GM12801 (cell line): ENCODE results near the gene SNX5.

Experiments
- TF ChIP-seq, protein P1 (sequence below): IDR thresholded peaks from one replicate; pipeline ENCODE4 v1.5.1; 2011; ENCODE audit warnings: control low read depth; ENCODE audit not compliant: insufficient read length; ENCODE audit errors: extremely low read depth

SNX5 gene

DNA sequence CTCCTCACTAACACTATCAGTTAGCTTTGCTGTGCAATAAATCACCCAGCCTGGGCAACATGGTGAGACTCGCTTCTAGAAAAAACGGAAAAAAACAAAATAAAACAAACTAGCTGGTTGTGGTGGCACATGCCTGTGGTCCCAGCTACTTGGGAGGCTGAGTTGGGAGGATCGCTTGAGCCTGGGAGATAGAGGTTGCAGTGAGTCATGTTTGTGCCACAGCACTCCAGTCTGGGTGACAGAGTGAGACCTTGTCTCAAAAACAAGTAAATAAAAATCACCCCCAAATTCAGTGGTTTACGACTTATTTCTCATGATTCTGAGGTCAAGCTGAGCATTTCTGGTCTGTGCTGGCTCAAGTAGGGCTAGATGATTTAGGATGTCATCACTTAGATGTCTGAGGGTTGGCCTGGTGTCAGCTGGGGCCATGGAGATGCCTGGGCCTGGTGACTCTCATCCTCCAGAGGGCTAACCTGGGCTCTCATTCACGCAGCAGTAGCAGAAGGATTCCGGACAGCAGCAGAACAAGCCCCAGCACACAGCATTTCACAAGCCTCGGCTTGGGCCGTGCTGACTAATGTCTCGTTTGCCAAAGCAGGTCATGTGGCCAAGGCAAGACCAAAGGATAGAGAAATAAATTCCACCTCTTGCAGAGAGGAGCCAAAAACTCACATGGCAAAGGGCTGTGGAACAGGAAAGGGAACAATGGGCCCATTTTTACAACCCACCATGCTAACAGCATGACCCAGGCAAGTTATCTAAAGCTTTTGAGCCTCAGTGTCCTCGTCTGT lies 32.7 kb upstream of the SNX5 start:
- TF ChIP-seq, protein P1, sequence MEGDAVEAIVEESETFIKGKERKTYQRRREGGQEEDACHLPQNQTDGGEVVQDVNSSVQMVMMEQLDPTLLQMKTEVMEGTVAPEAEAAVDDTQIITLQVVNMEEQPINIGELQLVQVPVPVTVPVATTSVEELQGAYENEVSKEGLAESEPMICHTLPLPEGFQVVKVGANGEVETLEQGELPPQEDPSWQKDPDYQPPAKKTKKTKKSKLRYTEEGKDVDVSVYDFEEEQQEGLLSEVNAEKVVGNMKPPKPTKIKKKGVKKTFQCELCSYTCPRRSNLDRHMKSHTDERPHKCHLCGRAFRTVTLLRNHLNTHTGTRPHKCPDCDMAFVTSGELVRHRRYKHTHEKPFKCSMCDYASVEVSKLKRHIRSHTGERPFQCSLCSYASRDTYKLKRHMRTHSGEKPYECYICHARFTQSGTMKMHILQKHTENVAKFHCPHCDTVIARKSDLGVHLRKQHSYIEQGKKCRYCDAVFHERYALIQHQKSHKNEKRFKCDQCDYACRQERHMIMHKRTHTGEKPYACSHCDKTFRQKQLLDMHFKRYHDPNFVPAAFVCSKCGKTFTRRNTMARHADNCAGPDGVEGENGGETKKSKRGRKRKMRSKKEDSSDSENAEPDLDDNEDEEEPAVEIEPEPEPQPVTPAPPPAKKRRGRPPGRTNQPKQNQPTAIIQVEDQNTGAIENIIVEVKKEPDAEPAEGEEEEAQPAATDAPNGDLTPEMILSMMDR, result no peak

DNA sequence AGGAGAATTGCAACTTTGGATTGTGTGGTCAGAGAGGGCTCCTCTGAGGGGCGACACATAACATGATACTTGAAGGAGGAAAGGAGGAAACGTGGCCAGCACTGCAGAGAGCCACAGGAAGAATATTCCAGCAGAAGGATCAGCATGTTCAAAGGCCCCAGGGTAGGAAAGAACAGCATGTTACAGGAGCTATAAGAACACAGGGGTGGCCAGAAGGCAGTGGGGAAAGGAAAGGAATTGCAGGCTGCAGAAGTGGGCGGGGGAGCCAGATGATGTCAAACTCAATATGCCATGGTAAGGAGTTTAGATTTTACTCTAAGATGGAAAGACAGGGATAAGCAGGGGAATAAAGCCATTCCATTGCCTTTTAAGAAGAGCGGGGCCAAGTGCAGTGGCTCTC lies 31.0 kb upstream of the SNX5 start:
- TF ChIP-seq, protein P1, result no peak

DNA sequence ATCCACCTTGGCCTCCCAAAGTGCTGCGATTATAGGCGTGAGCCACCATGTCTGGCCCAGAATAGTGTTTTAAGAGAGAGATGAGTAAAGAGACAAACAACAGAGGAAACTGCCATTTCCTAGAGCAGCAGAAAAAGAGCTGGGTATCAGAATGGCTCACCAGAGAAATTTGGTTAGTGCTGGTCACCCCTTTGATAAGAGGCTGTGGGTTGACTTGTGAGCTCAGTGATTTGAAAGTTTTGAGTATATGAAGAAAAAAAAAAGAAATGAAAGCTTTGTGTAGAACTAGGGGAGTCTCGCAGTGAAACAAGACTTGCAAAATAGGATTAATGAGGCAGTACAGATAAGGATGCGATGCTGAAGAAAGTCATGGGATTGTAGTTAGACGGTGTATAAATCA lies 29.9 kb upstream of the SNX5 start:
- TF ChIP-seq, protein P1, result no peak

DNA sequence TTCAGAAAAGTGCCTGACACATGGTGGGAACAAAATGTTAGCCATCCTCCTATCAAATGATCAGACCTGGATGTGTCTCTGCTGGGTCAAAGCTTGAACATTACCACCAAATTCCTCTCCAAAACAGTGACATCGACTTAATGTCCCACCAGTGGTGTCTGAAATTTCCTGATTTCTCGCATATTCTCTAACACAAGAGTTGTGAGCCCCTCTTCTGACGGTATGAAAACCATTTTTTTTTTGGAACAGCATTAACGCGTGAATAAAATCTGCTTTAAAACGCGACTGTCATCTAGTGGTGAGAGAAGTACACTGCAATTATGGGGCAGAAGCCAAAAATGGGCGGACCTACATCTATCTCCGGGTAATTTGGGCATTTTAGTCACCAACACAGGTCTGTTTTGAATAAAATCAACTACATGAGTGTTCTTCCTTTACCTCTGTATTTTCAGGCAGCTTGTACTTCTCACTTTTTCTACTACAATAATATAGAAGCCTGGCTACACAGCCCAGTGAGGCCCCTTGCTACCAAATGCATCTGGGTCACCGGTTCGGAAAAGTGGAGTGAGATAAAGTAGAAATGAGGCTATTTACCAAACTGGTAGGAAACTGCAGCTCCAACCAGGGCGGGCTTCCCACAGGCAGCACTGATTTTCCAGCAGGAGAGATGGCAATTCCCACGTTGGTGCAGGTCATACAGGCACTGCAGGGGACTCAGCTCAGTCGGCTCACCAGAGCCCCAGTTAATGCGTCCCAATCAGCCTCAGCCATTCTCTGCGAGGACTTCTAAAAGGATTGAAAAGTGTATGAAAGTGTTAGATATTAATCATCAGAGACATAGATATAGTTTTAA lies 27.6 kb upstream of the SNX5 start:
- TF ChIP-seq, protein P1, result peak; percentile 95

DNA sequence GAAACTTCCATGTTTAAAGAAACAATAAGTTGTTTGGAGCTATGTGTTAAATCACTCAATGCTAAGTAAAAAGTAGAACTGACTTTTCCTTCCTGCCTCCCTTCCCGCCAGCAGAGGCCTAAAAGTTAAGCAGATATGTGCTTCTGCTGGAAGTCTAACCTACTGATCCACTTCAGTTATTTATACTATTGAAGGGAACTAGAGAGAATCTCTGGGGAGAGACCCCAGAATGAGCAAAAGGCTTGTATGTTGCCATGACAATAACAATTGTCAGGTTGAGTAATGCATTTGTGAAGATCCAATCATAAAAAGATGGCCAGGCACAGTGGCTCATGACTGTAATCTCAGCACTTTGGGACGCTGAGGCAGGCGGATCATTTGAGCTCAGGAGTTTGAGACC lies 25.0 kb upstream of the SNX5 start:
- TF ChIP-seq, protein P1, result no peak

DNA sequence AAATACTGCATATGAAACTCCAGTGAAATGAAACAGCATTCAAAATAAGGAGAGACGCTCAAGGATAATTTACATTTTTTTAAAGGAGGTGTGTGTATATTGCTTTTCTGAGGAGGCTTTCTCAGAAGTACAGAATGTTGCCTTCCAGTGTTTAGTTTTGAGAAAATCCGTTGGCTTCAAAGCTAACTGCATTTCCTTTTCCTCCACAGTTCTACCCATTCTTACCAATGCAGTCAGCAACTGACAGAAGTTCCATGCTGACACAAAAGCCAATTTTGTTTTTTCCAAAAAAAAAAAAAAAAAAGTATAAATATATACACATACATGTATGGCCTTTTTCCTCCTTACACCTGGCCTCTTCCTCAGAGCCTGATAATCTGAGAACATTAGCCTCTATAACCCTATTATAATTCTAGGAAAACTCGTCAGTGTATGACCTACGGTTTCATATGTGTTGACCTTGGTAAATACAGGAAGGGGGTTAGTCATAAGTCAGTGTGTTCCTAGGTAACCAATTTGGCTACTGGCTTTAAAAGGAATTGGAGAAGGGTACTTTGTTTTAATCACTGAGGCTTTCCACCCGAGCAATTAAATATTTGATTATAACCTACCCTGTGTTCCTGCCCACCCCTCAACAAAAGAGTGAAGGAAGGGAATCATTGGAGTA lies 24.4 kb upstream of the SNX5 start:
- TF ChIP-seq, protein P1, result no peak

DNA sequence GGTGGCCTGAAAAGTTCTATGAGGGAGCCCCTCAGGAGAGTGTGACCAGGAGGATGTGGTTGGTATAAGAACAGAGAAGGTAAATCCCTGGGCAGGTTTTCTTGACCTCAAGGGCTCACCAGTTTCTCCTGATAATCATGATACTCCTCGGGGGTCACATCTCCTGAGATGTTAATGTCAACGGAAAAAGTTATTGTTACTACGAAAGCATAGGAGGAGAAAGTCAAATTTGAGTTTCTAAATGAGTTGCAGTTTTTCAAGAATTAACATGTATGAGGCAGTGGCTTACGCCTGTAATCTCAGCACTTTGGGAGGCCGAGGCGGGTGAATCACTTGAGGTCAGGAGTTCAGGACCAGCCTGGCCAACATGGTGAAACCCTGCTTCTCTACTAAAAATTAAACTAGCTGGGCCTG lies 23.6 kb upstream of the SNX5 start:
- TF ChIP-seq, protein P1, result no peak
